ENCODE data around the gene BAZ1A.
A peak's percentile ranks its signal among the peaks of the same experiment; 100 is the strongest.

The BAZ1A gene

GRCh38 chr14:34875031-34875922, at the start of gene BAZ1A:
BAZ1A (minus strand) TSS chr14:34875360; CDS start chr14:34874604, 756 bp downstream.
- DNase-seq, result peak; percentile 63 to 68

- no peak for DNase-seq
Observed at GRCh38 chr14:34920339-34920738, 45.2 kb upstream of the BAZ1A start.

GRCh38 chr14:34913619-34914018, 38.5 kb upstream of the BAZ1A start:
- DNase-seq, result no peak

GRCh38 chr14:34912966-34913365, 37.8 kb upstream of the BAZ1A start:
- DNase-seq, result no peak

- no peak for DNase-seq
Observed at GRCh38 chr14:34912182-34912581, 37.0 kb upstream of the BAZ1A start.

- no peak for DNase-seq
Observed at GRCh38 chr14:34911209-34912150, 36.3 kb upstream of the BAZ1A start.

GRCh38 chr14:34906287-34906686, 31.1 kb upstream of the BAZ1A start:
- no peak for DNase-seq

- DNase-seq, result no peak
Observed at GRCh38 chr14:34895277-34895676, 20.1 kb upstream of the BAZ1A start.

GRCh38 chr14:34890937-34891336, 15.8 kb upstream of the BAZ1A start:
- DNase-seq, result no peak

GRCh38 chr14:34888186-34888585, 13.0 kb upstream of the BAZ1A start:
- DNase-seq, result no peak

GRCh38 chr14:34883954-34884353, 8.8 kb upstream of the BAZ1A start:
- no peak for DNase-seq

GRCh38 chr14:34874386-34875030, 652 bp downstream of the BAZ1A start:
- peak; percentile 26 to 47 for DNase-seq

- peak in 1 of 2 experiments; percentile 75 for DNase-seq
Observed at GRCh38 chr14:34873589-34874385, 1.4 kb downstream of the BAZ1A start.

- peak; percentile 75 for DNase-seq
Observed at GRCh38 chr14:34872822-34873588, 2.2 kb downstream of the BAZ1A start.

GRCh38 chr14:34867199-34867598, 8.0 kb downstream of the BAZ1A start:
- DNase-seq, result no peak

- DNase-seq, result no peak
Observed at GRCh38 chr14:34865889-34866574, 9.1 kb downstream of the BAZ1A start.

GRCh38 chr14:34863844-34864243, 11.3 kb downstream of the BAZ1A start:
- DNase-seq, result no peak

GRCh38 chr14:34858765-34859164, 16.4 kb downstream of the BAZ1A start:
- DNase-seq, result no peak

GRCh38 chr14:34857689-34858449, 17.3 kb downstream of the BAZ1A start:
- DNase-seq, result no peak

GRCh38 chr14:34853041-34853440, 22.1 kb downstream of the BAZ1A start:
- no peak for DNase-seq

Measured in NCI-H187 (cell line).